Measurements from ENCODE around the gene CALD1. TPM values are rescaled to one million over a fixed set of nuclear protein-coding genes. Genes with fewer than 3 reads are reported as not detected.

Gene CALD1
- total and polyA plus RNA-seq, 8 donors, result 137 to 248 (median 224) TPM

- Histone ChIP-seq H3K27ac (peak overlapping the region; percentile 43 to 71), H3K36me3 (no peaks in the 10 kb centered on the region), H3K27me3 (peaks cover 0 to 19% of the 10 kb centered on the region in 2 donors), H3K9me3 (peaks cover 0 to 9% of the 10 kb centered on the region in 2 donors), H3K4me1 (peaks cover 10 to 12% of the 10 kb centered on the region in 2 donors), H3K4me3 (peak overlapping the region; percentile 29 to 33)
- DNase-seq, result peak; percentile 61 to 94 (median 84)
- peak; percentile 78 for ATAC-seq
- intact Hi-C loops (cut with DNase I), result no loop called here
- no peak for TF ChIP-seq CTCF (IDR thresholded peaks at IDR 0.05)
Observed at GRCh38 chr7:134891262-134891695, 111.8 kb downstream of the CALD1 start.

- no peaks in the 10 kb centered on the region for H3K36me3 ChIP-seq
- H3K27ac ChIP-seq, result peak overlapping the region; percentile 43 to 71
- H3K27me3 ChIP-seq, result peaks cover 0 to 19% of the 10 kb centered on the region in 2 donors
- DNase-seq (peak in 2 of 4 donors; percentile 59 to 73), ATAC-seq (peak; percentile 28)
- intact Hi-C loops (cut with DNase I), result no loop called here
- H3K4me3 ChIP-seq, result peak overlapping the region; percentile 29 to 33
- H3K9me3 ChIP-seq, result peaks cover 0 to 16% of the 10 kb centered on the region in 2 donors
- H3K4me1 ChIP-seq, result peaks cover 4 to 5% of the 10 kb centered on the region in 2 donors
- TF ChIP-seq CTCF (IDR thresholded peaks at IDR 0.05), result no peak
Observed at GRCh38 chr7:134891696-134892678, 112.6 kb downstream of the CALD1 start.

- Histone ChIP-seq H3K27ac (peak overlapping the region; percentile 5 to 71), H3K27me3 (peaks cover 0 to 19% of the 10 kb centered on the region in 2 donors), H3K36me3 (no peaks in the 10 kb centered on the region), H3K4me1 (peaks cover 0 to 4% of the 10 kb centered on the region in 2 donors), H3K9me3 (peaks cover 0 to 22% of the 10 kb centered on the region in 2 donors), H3K4me3 (peak overlapping the region; percentile 29 to 33)
- DNase-seq, result no peak
- intact Hi-C loops (cut with DNase I), result no loop called here
- no peak for TF ChIP-seq CTCF (IDR thresholded peaks at IDR 0.05)
- ATAC-seq, result no peak
Observed at GRCh38 chr7:134892963-134893362, 113.5 kb downstream of the CALD1 start.

GRCh38 chr7:134893920-134894319, 114.5 kb downstream of the CALD1 start:
- H3K27ac ChIP-seq, result no peak overlapping the region
- H3K27me3 ChIP-seq, result peaks cover 0 to 19% of the 10 kb centered on the region in 2 donors
- intact Hi-C loops (cut with DNase I), result no loop called here
- H3K4me1 ChIP-seq, result peaks cover 0 to 4% of the 10 kb centered on the region in 2 donors
- ATAC-seq (no peak), DNase-seq (no peak)
- H3K36me3 ChIP-seq, result no peaks in the 10 kb centered on the region
- H3K4me3 ChIP-seq, result no peak overlapping the region
- TF ChIP-seq CTCF (IDR thresholded peaks at IDR 0.05), result no peak
- peaks cover 0 to 22% of the 10 kb centered on the region in 2 donors for H3K9me3 ChIP-seq

GRCh38 chr7:134894928-134895327, 115.5 kb downstream of the CALD1 start:
- Histone ChIP-seq H3K27me3 (peaks cover 0 to 19% of the 10 kb centered on the region in 2 donors), H3K9me3 (peaks cover 0 to 22% of the 10 kb centered on the region in 2 donors), H3K4me3 (no peak overlapping the region), H3K27ac (no peak overlapping the region), H3K4me1 (peaks cover 2 to 4% of the 10 kb centered on the region in 2 donors), H3K36me3 (no peaks in the 10 kb centered on the region)
- no peak for TF ChIP-seq CTCF (IDR thresholded peaks at IDR 0.05)
- DNase-seq (no peak), ATAC-seq (no peak)
- intact Hi-C loops (cut with DNase I), result no loop called here

Data from left lung (tissue), 10 donors.